GM19438 (cell line): ENCODE data around the gene UPK2.
"Not testable (repeated sequence)": the region's sequence is repeated elsewhere in the genome, so short reads cannot be mapped to it uniquely, and the experiment has no call there.

ENCODE experiments used
- ATAC-seq: cut with Tn5 transposase; IDR thresholded peaks from one replicate; pipeline ENCODE4 v1.9.1; 2021; ENCODE audit warnings: low read depth; ENCODE audit not compliant: unreplicated experiment

Gene UPK2

GRCh38 chr11:118935376-118935775 is 20.7 kb upstream of the UPK2 start:
- no peak for ATAC-seq

GRCh38 chr11:118938491-118939403 is 17.4 kb upstream of the UPK2 start:
- no peak for ATAC-seq

- ATAC-seq, result no peak
Measured at GRCh38 chr11:118939404-118939915, 16.6 kb upstream of the UPK2 start.

- no peak for ATAC-seq
Measured at GRCh38 chr11:118939953-118940598, 16.0 kb upstream of the UPK2 start.

GRCh38 chr11:118947091-118947490 is 9.0 kb upstream of the UPK2 start:
- ATAC-seq, result no peak

- no peak for ATAC-seq
Measured at GRCh38 chr11:118948000-118948399, 8.1 kb upstream of the UPK2 start.

- no peak for ATAC-seq
Measured at GRCh38 chr11:118953265-118953664, 2.8 kb upstream of the UPK2 start.

- ATAC-seq, result not testable (repeated sequence)
Measured at GRCh38 chr11:118953976-118954375, 2.1 kb upstream of the UPK2 start.

GRCh38 chr11:118956847-118957469 is 860 bp downstream of the UPK2 start:
- ATAC-seq, result no peak

GRCh38 chr11:118957549-118957948 is 1.5 kb downstream of the UPK2 start:
- ATAC-seq, result no peak

- ATAC-seq, result no peak
Measured at GRCh38 chr11:118957968-118958367, 1.9 kb downstream of the UPK2 start.

- no peak for ATAC-seq
Measured at GRCh38 chr11:118958577-118958976, 2.5 kb downstream of the UPK2 start.

GRCh38 chr11:118961189-118961588 is 5.1 kb downstream of the UPK2 start:
- ATAC-seq, result no peak

GRCh38 chr11:118961591-118961990 is 5.5 kb downstream of the UPK2 start:
- ATAC-seq, result no peak

GRCh38 chr11:118969508-118969907 is 13.4 kb downstream of the UPK2 start:
- ATAC-seq, result not testable (repeated sequence)

- no peak for ATAC-seq
Measured at GRCh38 chr11:118971646-118972045, 15.5 kb downstream of the UPK2 start, which contains the start of gene FOXR1. Gene FOXR1 (plus strand): TSS chr11:118971761. CDS start chr11:118971932, 171 bp downstream.

GRCh38 chr11:118973985-118974384 is 17.9 kb downstream of the UPK2 start:
- no peak for ATAC-seq

GRCh38 chr11:118975771-118976709 is 19.9 kb downstream of the UPK2 start:
- no peak for ATAC-seq

GRCh38 chr11:118979434-118979833 is 23.3 kb downstream of the UPK2 start:
- no peak for ATAC-seq
